ENCODE data around the gene ITGB7. TPM values are rescaled to one million over a fixed set of nuclear protein-coding genes. Genes with fewer than 3 reads are reported as not detected.

Gene ITGB7
- polyA plus RNA-seq, 1 experiment = 0.63 TPM

GRCh38 chr12:53198486-53199110, 8.5 kb downstream of the ITGB7 start:
- no peak overlapping the region for H3K4me3 ChIP-seq (ENCODE audit: low read depth, low read length)
- no peaks in the 10 kb centered on the region for H3K27me3 ChIP-seq (ENCODE audit: control insufficient read depth, insufficient read depth, low read length)
- CTCF ChIA-PET = interaction anchor here (0.6 to 4.7 kb wide), 15 partner anchors 8 to 146 kb away, joined by 3 to 64 read pairs (median 7); partner anchors contain the start of genes CSAD and ZNF740
- POLR2A ChIA-PET = no interaction called here
- no peaks in the 10 kb centered on the region for H3K36me3 ChIP-seq (ENCODE audit: control insufficient read depth, insufficient read depth, low read length)
- TF ChIP-seq CTCF (IDR thresholded peaks at IDR 0.05; ENCODE audit: insufficient read depth, low read depth, low read length) = no peak
- no peak for DNase-seq (ENCODE audit: low read depth)

- no peaks in the 10 kb centered on the region for H3K36me3 ChIP-seq (ENCODE audit: control insufficient read depth, insufficient read depth, low read length)
- ChIA-PET CTCF (interaction anchor here (0.9 to 4.7 kb wide), 18 partner anchors 8 to 155 kb away, joined by 3 to 64 read pairs (median 6); partner anchors contain the start of genes CSAD and ZNF740), POLR2A (interaction anchor here (0.6 kb wide), 1 partner anchor 21 kb away, joined by 3 read pairs; no protein-coding TSS in a partner anchor)
- H3K4me3 ChIP-seq (ENCODE audit: low read depth, low read length) = no peak overlapping the region
- no peak for DNase-seq (ENCODE audit: low read depth)
- no peak for TF ChIP-seq CTCF (IDR thresholded peaks at IDR 0.05; ENCODE audit: insufficient read depth, low read depth, low read length)
- no peaks in the 10 kb centered on the region for H3K27me3 ChIP-seq (ENCODE audit: control insufficient read depth, insufficient read depth, low read length)
These were observed 9.9 kb downstream of the ITGB7 start for GRCh38 chr12:53197011-53197640.

- Histone ChIP-seq H3K36me3 (ENCODE audit: control insufficient read depth, insufficient read depth, low read length) (no peaks in the 10 kb centered on the region), H3K4me3 (ENCODE audit: low read depth, low read length) (no peak overlapping the region), H3K27me3 (ENCODE audit: control insufficient read depth, insufficient read depth, low read length) (no peaks in the 10 kb centered on the region)
- POLR2A ChIA-PET = interaction anchor here (0.7 kb wide), 1 partner anchor 149 kb away, joined by 8 read pairs; no protein-coding TSS in a partner anchor
- no peak for TF ChIP-seq CTCF (IDR thresholded peaks at IDR 0.05; ENCODE audit: insufficient read depth, low read depth, low read length)
- CTCF ChIA-PET = interaction anchor here (1.6 to 4.7 kb wide), 10 partner anchors 9 to 149 kb away, joined by 3 to 64 read pairs (median 16); partner anchors contain the start of genes CSAD and ZNF740
- DNase-seq (ENCODE audit: low read depth) = no peak
These were observed 10.6 kb downstream of the ITGB7 start for GRCh38 chr12:53196486-53196885.

- no peak overlapping the region for H3K4me3 ChIP-seq (ENCODE audit: low read depth, low read length)
- DNase-seq (ENCODE audit: low read depth) = no peak
- H3K27me3 ChIP-seq (ENCODE audit: control insufficient read depth, insufficient read depth, low read length) = no peaks in the 10 kb centered on the region
- ChIA-PET CTCF (interaction anchor here (1.0 to 2.7 kb wide), 8 partner anchors 8 to 156 kb away, joined by 3 to 27 read pairs (median 4); partner anchors contain the start of gene SOAT2), POLR2A (interaction anchor here (0.7 kb wide), 1 partner anchor 148 kb away, joined by 8 read pairs; no protein-coding TSS in a partner anchor)
- no peak for TF ChIP-seq CTCF (IDR thresholded peaks at IDR 0.05; ENCODE audit: insufficient read depth, low read depth, low read length)
- no peaks in the 10 kb centered on the region for H3K36me3 ChIP-seq (ENCODE audit: control insufficient read depth, insufficient read depth, low read length)
These were observed 11.3 kb downstream of the ITGB7 start for GRCh38 chr12:53195516-53196420.
